ENCODE data around the gene FHOD3.

The FHOD3 gene

GRCh38 chr18:36564841-36565240 is 267.3 kb downstream of the FHOD3 start:
- DNase-seq, result no peak

GRCh38 chr18:36567800-36568199 is 270.3 kb downstream of the FHOD3 start:
- DNase-seq, result no peak

- DNase-seq, result no peak
Observed at GRCh38 chr18:36568487-36568886, 271.0 kb downstream of the FHOD3 start.

GRCh38 chr18:36572135-36572856 is 274.8 kb downstream of the FHOD3 start:
- peak; percentile 37 to 54 for DNase-seq

GRCh38 chr18:36576339-36576738 is 278.8 kb downstream of the FHOD3 start:
- no peak for DNase-seq

GRCh38 chr18:36578871-36579710 is 281.6 kb downstream of the FHOD3 start:
- DNase-seq, result no peak

- no peak for DNase-seq
Observed at GRCh38 chr18:36580266-36580665, 282.8 kb downstream of the FHOD3 start.

GRCh38 chr18:36580874-36581750 is 283.6 kb downstream of the FHOD3 start:
- no peak for DNase-seq

GRCh38 chr18:36582988-36583745 is 285.7 kb downstream of the FHOD3 start:
- no peak for DNase-seq

- no peak for DNase-seq
Observed at GRCh38 chr18:36589857-36590543, 292.5 kb downstream of the FHOD3 start.

- DNase-seq, result no peak
Observed at GRCh38 chr18:36590621-36591580, 293.4 kb downstream of the FHOD3 start.

GRCh38 chr18:36592282-36592681 is 294.8 kb downstream of the FHOD3 start:
- no peak for DNase-seq

GRCh38 chr18:36593001-36593400 is 295.5 kb downstream of the FHOD3 start:
- DNase-seq, result no peak

- no peak for DNase-seq
Observed at GRCh38 chr18:36593641-36594040, 296.1 kb downstream of the FHOD3 start.

GRCh38 chr18:36594621-36595020 is 297.1 kb downstream of the FHOD3 start:
- no peak for DNase-seq

GRCh38 chr18:36595046-36595817 is 297.7 kb downstream of the FHOD3 start:
- DNase-seq, result no peak

- DNase-seq, result no peak
Observed at GRCh38 chr18:36595818-36596215, 298.3 kb downstream of the FHOD3 start.

GRCh38 chr18:36597636-36598035 is 300.1 kb downstream of the FHOD3 start:
- no peak for DNase-seq

GRCh38 chr18:36600548-36600947 is 303.0 kb downstream of the FHOD3 start:
- DNase-seq, result no peak

- no peak for DNase-seq
Observed at GRCh38 chr18:36601316-36601715, 303.8 kb downstream of the FHOD3 start.
